Adrenal gland (tissue), 12 donors: ENCODE results near the gene C17orf100. TPM values are rescaled to one million over a fixed set of nuclear protein-coding genes. Genes with fewer than 3 reads are reported as not detected.

Experiments used
- DNase-seq, 7 donors: peaks; one replicate each; pipeline ENCODE4 v3.0.0-alpha.2; 2019 to 2020
- H3K27ac ChIP-seq, 5 donors: fragments of 200-600 bp; sonication (generic) in 4 of 5; 1 replicate in 3 of 5; 2 replicates in 2 of 5; pipeline versions ENCODE4 v1.5.1 to v1.8.0; 2016 to 2020; ENCODE audit warnings: mild to moderate bottlenecking in 1 of 5
- H3K27me3 ChIP-seq: fragments of 200-600 bp; 2 replicates; pipeline ENCODE4 v1.8.0; 2021
- H3K36me3 ChIP-seq, 2 donors: fragments of 200-600 bp; replicated peaks in 1 of 2; 1 replicate in 1 of 2; 2 replicates in 1 of 2; pipeline versions ENCODE4 v1.5.1 to v1.8.0; 2018 to 2022
- H3K4me1 ChIP-seq, 2 donors: fragments of 200-600 bp; replicated peaks in 1 of 2; 1 replicate in 1 of 2; 2 replicates in 1 of 2; pipeline versions ENCODE4 v1.5.1 to v1.8.0; 2018 to 2021
- H3K4me3 ChIP-seq, 4 donors: fragments of 200-600 bp; sonication (generic) in 3 of 4; one replicate each; pipeline ENCODE4 v1.5.1; 2016 to 2018
- H3K9me3 ChIP-seq, 3 donors: fragments of 200-600 bp; sonication (generic) in 1 of 3; replicated peaks in 1 of 3; 1 replicate in 2 of 3; 2 replicates in 1 of 3; pipeline versions ENCODE4 v1.5.1 to v1.8.0; 2016 to 2021
- POLR2A ChIP-seq, 2 donors: fragments of 450-650 bp; IDR thresholded peaks; one replicate each; pipeline ENCODE4 v1.6.1; 2017; ENCODE audit warnings: antibody characterized with exemption in 2 of 2, mild to moderate bottlenecking in 2 of 2, moderate library complexity in 1 of 2
- WGBS, 4 donors: extraction: QIAGEN DNeasy Blood & Tissue Kit in 2 of 4; methylation state at CpG; one replicate each; pipeline versions ENCODE4 v1.1.5 to v1.1.7; 2013 to 2017; 5-methylcytosine and 5-hydroxymethylcytosine counted together
- intact Hi-C, 2 donors: fragments of 100-400 bp; cut with DNase I; formaldehyde crosslinking; loops; one replicate each; pipeline versions ENCODE4 v1.14.1 to v1.15.0; 2022 to 2023
- polyA plus RNA-seq, 3 donors: library from polyadenylated mRNA; stranded (reverse); fragments of 200-250 nt in 2 of 3; fragments of 350-450 nt in 1 of 3; fragmentation: Illumina TruSeq in 1 of 3; extraction: RNeasy Lipid Tissue Mini Kit (QIAGEN cat#74804) in 1 of 3; gene quantifications; one replicate each; pipeline ENCODE4 v1.2.3, GENCODE V29; 2013 to 2014
- total RNA-seq, 9 donors: library from RNA; depleted of rRNA in 4 of 9; stranded (reverse); fragments of >200 nt in 4 of 9; fragments of 120-200 nt in 1 of 9; fragmentation: NEBNext Ultra II Directional in 1 of 9; extraction: Animal tissue kit (Norgen Biotek cat#: 25700) in 1 of 9; gene quantifications; one replicate each; pipeline versions ENCODE4 v1.1.0 to v1.2.4, GENCODE V29; 2013 to 2023
- TF ChIP-seq, protein P1 (sequence below), 6 experiments: fragments of 450-650 bp in 4 of 6; fragments of 200-600 bp in 2 of 6; sonication (generic) in 1 of 6; IDR thresholded peaks; 1 replicate in 5 of 6; 2 replicates in 1 of 6; pipeline versions ENCODE4 v1.5.1 to v1.8.0; 2016 to 2021; ENCODE audit warnings: antibody characterized with exemption in 6 of 6, mild to moderate bottlenecking in 2 of 6, moderate library complexity in 1 of 6
- donor health status: healthy with polysubstance abuse.
- donor health status: Bipolar disorder and iron deficiency.
- donor health status: DM: yes; HTN: yes; CAD: no.
- donor health status: DM: no; HTN: no; CAD: no.
- donor health status: DM: no; HTN: no; CAD: no.
- donor health status: DM: yes; HTN: yes; CAD: no.

The C17orf100 gene
- total and polyA plus RNA-seq, 12 donors: 0.87 to 3.6 (median 2.1) TPM

DNA sequence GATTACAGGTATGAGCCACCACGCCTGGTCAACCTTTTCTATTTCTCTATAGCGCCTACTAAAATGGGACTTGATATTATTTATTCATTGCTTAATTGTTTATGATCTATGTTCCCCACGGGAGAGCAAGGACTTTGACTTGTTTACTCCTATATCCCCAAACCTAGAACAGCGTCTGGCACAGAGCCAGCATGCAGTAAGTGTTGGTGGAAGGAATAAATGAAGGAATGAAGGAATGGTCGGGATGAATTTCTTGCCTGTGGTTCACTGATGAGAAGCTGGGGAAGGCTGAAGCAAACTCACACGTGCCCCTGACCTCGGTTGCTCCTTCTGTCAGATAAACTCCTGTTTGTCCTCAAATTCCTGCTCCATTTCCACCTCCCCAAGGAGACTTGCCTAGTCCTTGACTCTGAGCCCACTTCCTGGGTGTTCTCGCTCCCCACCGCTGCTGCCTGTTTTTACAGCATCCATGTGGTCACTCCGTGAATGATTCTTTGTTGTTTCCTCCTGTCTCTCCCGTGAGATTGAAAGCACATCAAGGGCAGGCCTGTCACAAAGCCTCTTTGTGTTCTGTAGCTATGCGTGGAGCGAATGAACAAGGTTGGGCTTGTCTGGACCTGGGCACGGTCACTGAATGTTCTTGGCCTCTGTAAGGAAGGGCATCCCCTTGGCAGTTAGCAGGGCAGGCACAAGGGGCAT is 17.3 kb downstream of the C17orf100 start:
- TF ChIP-seq POLR2A (IDR thresholded peaks at IDR 0.05): no peak
- TF ChIP-seq, protein P1, sequence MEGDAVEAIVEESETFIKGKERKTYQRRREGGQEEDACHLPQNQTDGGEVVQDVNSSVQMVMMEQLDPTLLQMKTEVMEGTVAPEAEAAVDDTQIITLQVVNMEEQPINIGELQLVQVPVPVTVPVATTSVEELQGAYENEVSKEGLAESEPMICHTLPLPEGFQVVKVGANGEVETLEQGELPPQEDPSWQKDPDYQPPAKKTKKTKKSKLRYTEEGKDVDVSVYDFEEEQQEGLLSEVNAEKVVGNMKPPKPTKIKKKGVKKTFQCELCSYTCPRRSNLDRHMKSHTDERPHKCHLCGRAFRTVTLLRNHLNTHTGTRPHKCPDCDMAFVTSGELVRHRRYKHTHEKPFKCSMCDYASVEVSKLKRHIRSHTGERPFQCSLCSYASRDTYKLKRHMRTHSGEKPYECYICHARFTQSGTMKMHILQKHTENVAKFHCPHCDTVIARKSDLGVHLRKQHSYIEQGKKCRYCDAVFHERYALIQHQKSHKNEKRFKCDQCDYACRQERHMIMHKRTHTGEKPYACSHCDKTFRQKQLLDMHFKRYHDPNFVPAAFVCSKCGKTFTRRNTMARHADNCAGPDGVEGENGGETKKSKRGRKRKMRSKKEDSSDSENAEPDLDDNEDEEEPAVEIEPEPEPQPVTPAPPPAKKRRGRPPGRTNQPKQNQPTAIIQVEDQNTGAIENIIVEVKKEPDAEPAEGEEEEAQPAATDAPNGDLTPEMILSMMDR (IDR thresholded peaks at IDR 0.05): no peak
- 58 to 62% (median 60%) methylated on average over 11 to 14 of the region's 14 CpGs for WGBS, 4 donors
- H3K9me3 ChIP-seq: no peaks in the 10 kb centered on the region
- DNase-seq: no peak
- intact Hi-C loops: loop anchor here (5.0 to 10.0 kb wide), 4 partner anchors 106 to 336 kb away; partner anchors contain the start of gene FBXO39 (in 1 of the 2)
- no peaks in the 10 kb centered on the region for H3K27me3 ChIP-seq
- no peaks in the 10 kb centered on the region for H3K4me1 ChIP-seq
- no peak overlapping the region for H3K27ac ChIP-seq
- no peak overlapping the region for H3K4me3 ChIP-seq
- no peaks in the 10 kb centered on the region for H3K36me3 ChIP-seq

DNA sequence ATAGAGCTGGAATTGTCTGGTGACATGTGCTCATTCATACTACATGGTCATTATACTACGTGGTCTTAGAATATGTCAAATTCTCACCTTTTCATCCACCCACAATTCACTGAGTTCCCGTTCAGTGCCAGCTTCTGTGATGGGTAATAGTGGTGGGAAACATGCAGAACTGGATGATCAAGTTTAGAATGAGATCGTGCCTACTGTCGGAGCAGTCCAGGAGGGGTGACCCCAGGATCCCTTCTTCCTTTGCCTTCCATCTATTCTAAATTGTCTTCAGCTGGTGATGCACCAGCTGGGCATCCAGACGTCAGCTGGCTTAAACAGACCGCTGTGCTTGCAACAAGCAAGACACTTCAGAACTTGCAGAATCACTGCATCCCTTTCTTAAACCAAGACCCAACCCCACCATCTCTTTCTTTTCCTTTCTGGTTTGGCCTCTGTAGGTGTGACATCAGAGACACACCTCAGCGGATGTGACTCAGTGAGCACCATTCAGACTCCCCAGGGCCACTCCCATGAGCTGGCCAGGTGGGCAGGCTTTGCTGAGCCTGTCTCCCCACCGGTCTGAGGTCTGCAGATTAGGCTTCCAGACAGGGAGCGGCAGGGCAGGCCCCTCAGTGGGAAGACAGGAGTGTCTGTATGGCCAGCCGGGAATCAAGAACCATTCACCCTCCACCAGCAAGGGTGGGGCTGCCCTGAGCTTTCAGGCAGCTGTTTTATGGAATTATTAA is 18.1 kb downstream of the C17orf100 start:
- 85 to 88% (median 87%) methylated on average over 8 to 10 of the region's 10 CpGs for WGBS, 4 donors
- no peaks in the 10 kb centered on the region for H3K36me3 ChIP-seq
- DNase-seq: no peak
- no peak overlapping the region for H3K27ac ChIP-seq
- no peak for TF ChIP-seq POLR2A (IDR thresholded peaks at IDR 0.05)
- TF ChIP-seq, protein P1 (IDR thresholded peaks at IDR 0.05): no peak
- H3K4me3 ChIP-seq: no peak overlapping the region
- intact Hi-C loops: loop anchor here (5.0 to 10.0 kb wide), 4 partner anchors 105 to 335 kb away; partner anchors contain the start of gene FBXO39 (in 1 of the 2)
- H3K9me3 ChIP-seq: no peaks in the 10 kb centered on the region
- H3K4me1 ChIP-seq: no peaks in the 10 kb centered on the region
- no peaks in the 10 kb centered on the region for H3K27me3 ChIP-seq

DNA sequence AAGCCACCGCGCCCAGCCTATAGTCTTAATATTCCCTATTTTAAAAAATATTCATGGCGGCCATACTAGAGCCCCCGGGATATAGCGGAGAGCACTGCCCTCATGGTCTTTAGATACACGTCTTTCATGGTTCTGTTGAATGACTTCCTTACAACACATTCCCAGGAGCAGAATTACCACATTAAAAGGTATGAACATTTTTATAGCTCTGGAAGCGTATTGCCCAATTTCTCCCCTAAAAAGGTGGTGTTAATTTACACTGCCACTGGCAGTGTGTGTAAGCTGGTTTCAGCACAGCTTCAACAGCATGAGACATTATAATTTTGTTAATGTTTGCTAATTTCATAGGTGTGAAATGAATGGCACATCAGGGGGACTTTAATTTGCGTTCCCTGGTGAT is 19.0 kb downstream of the C17orf100 start:
- H3K27me3 ChIP-seq: no peaks in the 10 kb centered on the region
- intact Hi-C loops: no loop called here
- WGBS, 4 donors: 87 to 90% (median 89%) methylated on average over 8 of the region's 8 CpGs

DNA sequence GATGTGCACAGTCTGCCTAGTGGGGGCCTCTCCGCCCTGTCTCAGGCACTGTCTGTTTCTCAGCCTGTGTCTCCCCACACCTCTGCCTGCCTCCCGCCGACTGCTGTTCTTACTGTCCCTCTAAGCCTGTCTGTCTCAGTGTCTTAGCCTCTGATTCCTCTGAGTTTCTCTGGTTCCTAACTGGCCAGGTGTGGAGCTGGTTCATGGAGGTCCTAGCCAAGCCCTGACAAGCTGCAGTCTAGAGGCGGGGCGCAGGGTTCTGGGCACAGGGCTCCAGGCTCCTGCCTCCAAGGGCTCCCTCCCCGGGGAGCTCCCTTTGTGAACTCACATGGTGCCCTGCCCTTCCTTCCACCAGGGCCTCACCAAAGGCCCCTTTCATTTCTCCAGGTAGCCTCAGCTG is 19.4 kb downstream of the C17orf100 start:
- Histone ChIP-seq H3K4me3 (no peak overlapping the region), H3K4me1 (no peaks in the 10 kb centered on the region), H3K9me3 (no peaks in the 10 kb centered on the region), H3K36me3 (no peaks in the 10 kb centered on the region), H3K27me3 (no peaks in the 10 kb centered on the region), H3K27ac (no peak overlapping the region)
- WGBS, 4 donors: 79 to 85% (median 82%) methylated on average over 5 to 6 of the region's 6 CpGs
- DNase-seq: no peak
- intact Hi-C loops: no loop called here
- TF ChIP-seq, protein P1 (IDR thresholded peaks at IDR 0.05): no peak
- no peak for TF ChIP-seq POLR2A (IDR thresholded peaks at IDR 0.05)

More for the DNA sequence above, 19.0 kb downstream of the C17orf100 start:
- Histone ChIP-seq H3K36me3 (no peaks in the 10 kb centered on the region), H3K4me3 (no peak overlapping the region), H3K9me3 (no peaks in the 10 kb centered on the region), H3K27ac (no peak overlapping the region), H3K4me1 (no peaks in the 10 kb centered on the region)
- DNase-seq: no peak
- no peak for TF ChIP-seq POLR2A (IDR thresholded peaks at IDR 0.05)
